ENCODE measurements around the gene CSNK1G3. TPM values are rescaled to one million over a fixed set of nuclear protein-coding genes. Genes with fewer than 3 reads are reported as not detected.

CSNK1G3 gene
- polyA plus RNA-seq, 2 of the 4 experiments (the other 2 are of a cell fraction): 24.0 to 50.9 TPM

GRCh38 chr5:123482258-123482657 is 29.7 kb upstream of the CSNK1G3 start (continued):
- TF ChIP-seq CHD4 (IDR thresholded peaks at IDR 0.05; ENCODE audit: borderline replicate concordance) (no peak), PHF8 (IDR thresholded peaks at IDR 0.05; ENCODE audit: borderline replicate concordance, low read depth) (no peak), NPAS2 (CRISPR knock-in tag; IDR thresholded peaks at IDR 0.05; ENCODE audit: borderline replicate concordance) (no peak), MAFK (IDR thresholded peaks at IDR 0.05; ENCODE audit: partially characterized antibody) (no peak), HES2 (IDR thresholded peaks at IDR 0.05) (no peak), CEBPB (IDR thresholded peaks at IDR 0.05) (no peak)

- ATAC-seq: no peak
- no peak overlapping the region for H3K27ac ChIP-seq
- no peak overlapping the region for H3K4me2 ChIP-seq
- no peak for FAIRE-seq
- TF ChIP-seq RFX5 (IDR thresholded peaks at IDR 0.05) (no peak), POLR2AphosphoS2 (conservative IDR thresholded peaks at IDR 0.05; ENCODE audit: low read length) (no peak), HEYL (CRISPR knock-in tag; IDR thresholded peaks at IDR 0.05) (no peak), HOXA7 (CRISPR knock-in tag; IDR thresholded peaks at IDR 0.05) (no peak), CHD4 (IDR thresholded peaks at IDR 0.05; ENCODE audit: borderline replicate concordance) (no peak), CHD2 (IDR thresholded peaks at IDR 0.05; ENCODE audit: low read length, partially characterized antibody) (no peak), PBX3 (IDR thresholded peaks at IDR 0.05) (no peak), RCOR1 (IDR thresholded peaks at IDR 0.05; ENCODE audit: low read depth, low read length) (no peak)
- POLR2A ChIA-PET: interaction anchor here (0.7 kb wide), 1 partner anchor 29 kb away, joined by 3 read pairs; the partner anchor contains the start of gene CSNK1G3
- no peak for DNase-seq (ENCODE audit: low read depth in 1 of 2, low spot score in 1 of 2)
- no peaks in the 10 kb centered on the region for H3K9me3 ChIP-seq
- no peaks in the 10 kb centered on the region for H3K4me1 ChIP-seq
- CTCF ChIA-PET: interaction anchor here (1.4 kb wide), 1 partner anchor 12 kb away, joined by 4 read pairs; no protein-coding TSS in a partner anchor
- H3K4me3 ChIP-seq: no peak overlapping the region
Observed at GRCh38 chr5:123483446-123484077, 28.4 kb upstream of the CSNK1G3 start.

GRCh38 chr5:123485275-123485674 is 26.7 kb upstream of the CSNK1G3 start:
- ATAC-seq: no peak
- 89% methylated on average over 2 of the region's 2 CpGs for WGBS (ENCODE audit: missing lambda C conversion rate)
- H3K4me2 ChIP-seq: no peak overlapping the region
- H3K4me3 ChIP-seq: no peak overlapping the region
- ChIA-PET CTCF (interaction anchor here (1.4 kb wide), 1 partner anchor 23 kb away, joined by 5 read pairs; no protein-coding TSS in a partner anchor), POLR2A (no interaction called here)
- H3K9me3 ChIP-seq: no peaks in the 10 kb centered on the region
- no peak overlapping the region for H3K27ac ChIP-seq
- FAIRE-seq: no peak
- no peaks in the 10 kb centered on the region for H3K4me1 ChIP-seq
- no peak for DNase-seq (ENCODE audit: low read depth in 1 of 2, low spot score in 1 of 2)
- TF ChIP-seq ZNF302 (CRISPR knock-in tag; IDR thresholded peaks at IDR 0.05) (no peak), HEYL (CRISPR knock-in tag; IDR thresholded peaks at IDR 0.05) (no peak), HOXB5 (CRISPR knock-in tag; IDR thresholded peaks at IDR 0.05) (no peak), CBX2 (IDR thresholded peaks at IDR 0.05; ENCODE audit: borderline replicate concordance, low read depth) (no peak), FOSL2 (IDR thresholded peaks at IDR 0.05) (no peak), FOSL2 (CRISPR knock-in tag; IDR thresholded peaks at IDR 0.05) (no peak), RARB (CRISPR knock-in tag; IDR thresholded peaks at IDR 0.05) (no peak), ZSCAN20 (CRISPR knock-in tag; IDR thresholded peaks at IDR 0.05) (no peak), NPAS2 (CRISPR knock-in tag; IDR thresholded peaks at IDR 0.05; ENCODE audit: borderline replicate concordance) (no peak), RNF2 (IDR thresholded peaks at IDR 0.05; ENCODE audit: borderline replicate concordance, low read depth) (no peak)

Measured in A549 (cell line).